Nephron (organoid): ENCODE measurements around the gene ARL8B.
"Not testable (repeated sequence)": the region's sequence is repeated elsewhere in the genome, so short reads cannot be mapped to it uniquely, and the experiment has no call there.

Source experiments
- H3K27ac Mint-ChIP-seq, 3 experiments: 2 replicates each; pipeline ENCODE4 v1.8.0; 2020; ENCODE audit warnings: mixed read lengths in 3 of 3, mild to moderate bottlenecking in 2 of 3, moderate library complexity in 1 of 3
- H3K27me3 Mint-ChIP-seq: 2 replicates; pipeline ENCODE4 v1.8.0; 2021; ENCODE audit warnings: low read depth, mild to moderate bottlenecking, moderate library complexity, mixed read lengths
- H3K36me3 Mint-ChIP-seq: 2 replicates; pipeline ENCODE4 v1.8.0; 2020; ENCODE audit warnings: low read depth, mixed read lengths
- H3K4me1 Mint-ChIP-seq: 2 replicates; pipeline ENCODE4 v1.8.0; 2020; ENCODE audit warnings: mixed read lengths
- H3K4me3 Mint-ChIP-seq, 3 experiments: 2 replicates each; pipeline ENCODE4 v1.8.0; 2020; ENCODE audit warnings: mild to moderate bottlenecking in 3 of 3, mixed read lengths in 3 of 3, moderate library complexity in 2 of 3
- H3K9me3 Mint-ChIP-seq: 2 replicates; pipeline ENCODE4 v1.8.0; 2020; ENCODE audit warnings: mixed read lengths
- TF ChIP-seq, protein P1 (sequence below), 3 experiments: fragments of 200-600 bp; sonication (generic); IDR thresholded peaks; one replicate each; pipeline ENCODE4 v1.5.0; 2021; ENCODE audit warnings: antibody characterized with exemption in 3 of 3; ENCODE audit not compliant: unreplicated experiment in 3 of 3

The ARL8B gene

GRCh38 chr3:5122030-5122740 lies at the start of gene ARL8B:
Gene ARL8B, plus strand, starts transcription at chr3:5122292. Its CDS starts 174 bp downstream, at chr3:5122466.
- Mint-ChIP-seq H3K9me3 (no peaks in the 10 kb centered on the region), H3K4me3 (peak within 1 kb of the TSS; percentile 89 to 97 (median 95)), H3K4me1 (peaks cover 25% of the 10 kb centered on the region), H3K36me3 (no peaks in the 10 kb centered on the region), H3K27me3 (no peaks in the 10 kb centered on the region), H3K27ac (peak within 1 kb of the TSS; percentile 21 to 67 (median 50))
- TF ChIP-seq, protein P1, sequence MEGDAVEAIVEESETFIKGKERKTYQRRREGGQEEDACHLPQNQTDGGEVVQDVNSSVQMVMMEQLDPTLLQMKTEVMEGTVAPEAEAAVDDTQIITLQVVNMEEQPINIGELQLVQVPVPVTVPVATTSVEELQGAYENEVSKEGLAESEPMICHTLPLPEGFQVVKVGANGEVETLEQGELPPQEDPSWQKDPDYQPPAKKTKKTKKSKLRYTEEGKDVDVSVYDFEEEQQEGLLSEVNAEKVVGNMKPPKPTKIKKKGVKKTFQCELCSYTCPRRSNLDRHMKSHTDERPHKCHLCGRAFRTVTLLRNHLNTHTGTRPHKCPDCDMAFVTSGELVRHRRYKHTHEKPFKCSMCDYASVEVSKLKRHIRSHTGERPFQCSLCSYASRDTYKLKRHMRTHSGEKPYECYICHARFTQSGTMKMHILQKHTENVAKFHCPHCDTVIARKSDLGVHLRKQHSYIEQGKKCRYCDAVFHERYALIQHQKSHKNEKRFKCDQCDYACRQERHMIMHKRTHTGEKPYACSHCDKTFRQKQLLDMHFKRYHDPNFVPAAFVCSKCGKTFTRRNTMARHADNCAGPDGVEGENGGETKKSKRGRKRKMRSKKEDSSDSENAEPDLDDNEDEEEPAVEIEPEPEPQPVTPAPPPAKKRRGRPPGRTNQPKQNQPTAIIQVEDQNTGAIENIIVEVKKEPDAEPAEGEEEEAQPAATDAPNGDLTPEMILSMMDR (IDR thresholded peaks at IDR 0.05; ENCODE audit: unreplicated experiment in 3 of 3) = peak; percentile 99

DNA sequence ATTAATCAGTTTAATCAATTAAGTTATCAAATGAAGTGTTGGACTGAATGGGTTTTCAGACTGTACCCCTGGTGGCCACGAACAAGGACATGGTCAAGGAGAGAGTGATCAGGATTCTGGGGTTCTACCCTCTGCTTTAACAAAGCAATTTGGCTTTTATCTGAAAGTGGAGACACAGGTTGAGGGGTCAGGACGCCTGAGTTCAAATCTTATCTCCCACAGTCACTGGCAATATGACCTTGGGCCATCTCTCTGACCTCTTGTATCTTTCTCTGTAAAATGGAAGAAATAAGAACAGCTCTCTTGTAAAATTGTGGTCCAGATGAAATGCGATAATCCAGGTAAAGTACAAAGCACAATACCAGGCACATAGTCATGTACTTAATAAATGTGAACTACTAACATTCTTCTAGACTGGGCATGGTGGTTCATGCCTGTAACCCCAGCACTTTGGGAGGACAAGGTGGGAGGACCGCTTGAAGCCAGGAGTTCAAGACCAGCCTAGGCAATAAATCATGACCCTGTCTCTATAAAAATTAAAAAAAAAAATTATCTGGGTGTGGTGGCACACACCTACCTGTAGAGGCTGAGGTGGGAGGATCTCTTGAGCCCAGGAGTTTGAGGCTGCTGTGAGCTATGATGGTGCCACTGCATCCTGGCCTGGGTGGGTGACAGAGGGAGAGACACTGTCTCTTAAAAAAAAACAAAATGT lies 48.6 kb upstream of the ARL8B start:
- H3K9me3 Mint-ChIP-seq = no peaks in the 10 kb centered on the region
- H3K4me3 Mint-ChIP-seq = no peak overlapping the region
- TF ChIP-seq, protein P1 (IDR thresholded peaks at IDR 0.05; ENCODE audit: unreplicated experiment in 3 of 3) = no peak
- H3K27me3 Mint-ChIP-seq = peaks cover 38% of the 10 kb centered on the region
- H3K27ac Mint-ChIP-seq = no peak overlapping the region
- H3K36me3 Mint-ChIP-seq = no peaks in the 10 kb centered on the region
- no peaks in the 10 kb centered on the region for H3K4me1 Mint-ChIP-seq

DNA sequence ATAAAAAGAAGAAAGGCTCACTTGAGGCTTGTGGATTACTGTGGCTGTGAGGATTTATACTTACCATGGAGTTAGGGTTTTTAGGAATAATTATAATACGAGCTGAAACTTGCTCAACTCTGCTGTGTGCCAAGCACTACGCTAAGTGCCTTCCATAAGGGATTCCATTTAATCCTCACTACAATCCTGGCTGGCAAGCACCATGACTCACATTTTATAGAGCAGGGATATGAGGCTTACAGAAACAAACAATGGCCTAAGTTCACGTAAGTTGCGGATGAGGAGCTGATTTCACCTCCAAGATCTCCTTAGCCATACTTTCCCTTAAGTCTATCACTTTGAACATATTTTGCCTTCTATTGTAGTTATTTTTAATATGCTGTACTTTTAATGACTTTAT lies 43.9 kb upstream of the ARL8B start:
- no peak overlapping the region for H3K4me3 Mint-ChIP-seq
- peaks cover 37% of the 10 kb centered on the region for H3K27me3 Mint-ChIP-seq
- H3K36me3 Mint-ChIP-seq = no peaks in the 10 kb centered on the region
- TF ChIP-seq, protein P1 (IDR thresholded peaks at IDR 0.05; ENCODE audit: unreplicated experiment in 3 of 3) = no peak
- H3K27ac Mint-ChIP-seq = no peak overlapping the region
- H3K9me3 Mint-ChIP-seq = no peaks in the 10 kb centered on the region
- H3K4me1 Mint-ChIP-seq = no peaks in the 10 kb centered on the region

DNA sequence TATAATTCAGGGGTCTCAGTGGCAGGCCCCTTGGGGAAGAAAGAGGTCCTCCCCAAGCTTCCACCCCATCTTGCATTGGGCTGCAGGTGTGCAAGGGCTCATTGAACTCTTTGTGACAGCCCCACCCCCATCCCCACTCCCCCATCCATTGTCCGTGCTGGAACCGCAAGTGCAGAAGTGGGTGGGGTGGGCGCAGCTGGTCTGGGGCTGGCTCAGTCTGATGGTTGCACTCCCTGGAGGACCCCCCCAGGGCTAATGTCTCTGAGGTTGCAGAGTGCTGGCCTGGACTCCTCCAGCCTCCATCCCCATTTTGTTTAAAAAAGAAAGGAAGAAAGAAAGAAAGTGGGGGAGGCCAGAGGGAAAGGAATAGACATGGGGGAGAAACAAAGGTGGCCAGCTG lies 42.3 kb upstream of the ARL8B start:
- TF ChIP-seq, protein P1 (IDR thresholded peaks at IDR 0.05; ENCODE audit: unreplicated experiment in 3 of 3) = no peak
- Mint-ChIP-seq H3K4me3 (no peak overlapping the region), H3K9me3 (no peaks in the 10 kb centered on the region), H3K4me1 (no peaks in the 10 kb centered on the region), H3K27me3 (peaks cover 35% of the 10 kb centered on the region), H3K36me3 (no peaks in the 10 kb centered on the region), H3K27ac (no peak overlapping the region)

GRCh38 chr3:5080779-5081550 lies 41.1 kb upstream of the ARL8B start:
- Mint-ChIP-seq H3K36me3 (no peaks in the 10 kb centered on the region), H3K27ac (no peak overlapping the region), H3K9me3 (no peaks in the 10 kb centered on the region), H3K4me3 (no peak overlapping the region), H3K27me3 (peaks cover 29% of the 10 kb centered on the region), H3K4me1 (no peaks in the 10 kb centered on the region)
- TF ChIP-seq, protein P1 (IDR thresholded peaks at IDR 0.05; ENCODE audit: unreplicated experiment in 3 of 3) = no peak

GRCh38 chr3:5081973-5082788 lies 39.9 kb upstream of the ARL8B start:
- not testable (repeated sequence) for H3K4me3 Mint-ChIP-seq, H3K27ac Mint-ChIP-seq, H3K36me3 Mint-ChIP-seq, H3K9me3 Mint-ChIP-seq, H3K4me1 Mint-ChIP-seq
- peaks cover 29% of the 10 kb centered on the region for H3K27me3 Mint-ChIP-seq
